ENCODE results near the gene ASCL1.

Gene ASCL1

DNA sequence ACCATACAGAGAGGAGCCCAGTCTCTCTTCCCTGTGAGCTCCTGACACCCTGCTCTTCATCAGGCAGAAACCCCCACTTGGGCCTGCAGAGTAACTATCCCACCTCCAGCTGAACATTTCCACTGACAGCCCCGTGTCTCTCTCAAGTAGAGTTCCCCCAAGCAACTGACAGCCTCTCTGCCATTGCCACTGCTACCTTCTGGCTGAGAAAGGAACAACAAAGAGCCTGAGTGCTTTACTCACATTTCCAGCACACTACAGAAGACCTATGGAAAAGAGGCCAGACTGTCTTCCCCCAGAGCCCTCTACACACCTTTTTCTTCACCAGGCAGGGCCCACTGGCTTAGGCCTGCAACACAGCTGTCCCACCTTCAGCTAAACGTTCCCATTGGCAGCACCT lies 18.4 kb upstream of the ASCL1 start:
- TF ChIP-seq CTCF (IDR thresholded peaks at IDR 0.05; ENCODE audit: low read depth, low read length), result no peak
- DNase-seq (ENCODE audit: extremely low read depth, low read depth), result no peak

- DNase-seq (ENCODE audit: extremely low read depth, low read depth), result no peak
- TF ChIP-seq CTCF (IDR thresholded peaks at IDR 0.05; ENCODE audit: low read depth, low read length), result no peak
Observed at GRCh38 chr12:102939670-102940222, 17.7 kb upstream of the ASCL1 start.

DNA sequence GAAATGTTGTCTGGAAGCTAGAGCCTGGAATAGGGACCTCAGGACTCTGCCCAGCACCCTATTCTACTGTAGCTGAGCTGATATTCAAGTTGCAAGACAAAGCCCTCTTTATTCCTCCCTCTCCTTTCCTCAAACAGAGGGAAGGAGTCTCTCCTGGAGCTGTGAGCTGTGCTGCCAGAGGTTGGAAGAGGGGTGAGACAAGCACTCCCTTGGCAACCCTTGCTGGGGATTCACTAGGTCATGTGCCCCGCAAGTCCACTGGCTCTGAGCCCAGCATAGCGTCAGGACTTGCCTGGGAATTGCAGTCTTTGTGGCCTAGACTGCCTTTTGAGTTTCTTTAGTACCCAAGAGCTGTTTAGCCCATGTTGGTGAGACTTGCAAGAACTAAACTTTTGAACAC lies 11.4 kb upstream of the ASCL1 start:
- no peak for TF ChIP-seq CTCF (IDR thresholded peaks at IDR 0.05; ENCODE audit: low read depth, low read length)
- DNase-seq (ENCODE audit: extremely low read depth, low read depth), result no peak

GRCh38 chr12:102948941-102949352 lies 8.5 kb upstream of the ASCL1 start:
- peak; percentile 90 for TF ChIP-seq CTCF (IDR thresholded peaks at IDR 0.05; ENCODE audit: low read depth, low read length)
- peak; percentile 11 for DNase-seq (ENCODE audit: extremely low read depth, low read depth)

GRCh38 chr12:102950107-102950949 lies 7.1 kb upstream of the ASCL1 start:
- TF ChIP-seq CTCF (IDR thresholded peaks at IDR 0.05; ENCODE audit: low read depth, low read length), result no peak
- DNase-seq (ENCODE audit: extremely low read depth, low read depth), result no peak

GRCh38 chr12:102950950-102951619 lies 6.4 kb upstream of the ASCL1 start:
- no peak for TF ChIP-seq CTCF (IDR thresholded peaks at IDR 0.05; ENCODE audit: low read depth, low read length)
- DNase-seq (ENCODE audit: extremely low read depth, low read depth), result no peak

- no peak for DNase-seq (ENCODE audit: extremely low read depth, low read depth)
- no peak for TF ChIP-seq CTCF (IDR thresholded peaks at IDR 0.05; ENCODE audit: low read depth, low read length)
Observed at GRCh38 chr12:102951841-102952240, 5.6 kb upstream of the ASCL1 start.

Measured in AG09319 (cell line).